GM10266 (cell line): ENCODE results near the gene RIN3.
"Not testable (repeated sequence)": the region's sequence is repeated elsewhere in the genome, so short reads cannot be mapped to it uniquely, and the experiment has no call there.

Experiments
- DNase-seq: peaks from one replicate; pipeline ENCODE4 v3.0.0; 2012; ENCODE audit errors: extremely low spot score
- TF ChIP-seq, protein P1 (sequence below): IDR thresholded peaks from 2 replicates; pipeline ENCODE4 v1.5.1; 2012; ENCODE audit warnings: mild to moderate bottlenecking, low read depth; ENCODE audit not compliant: control insufficient read depth, insufficient read depth; ENCODE audit errors: missing control alignments

RIN3 gene

DNA sequence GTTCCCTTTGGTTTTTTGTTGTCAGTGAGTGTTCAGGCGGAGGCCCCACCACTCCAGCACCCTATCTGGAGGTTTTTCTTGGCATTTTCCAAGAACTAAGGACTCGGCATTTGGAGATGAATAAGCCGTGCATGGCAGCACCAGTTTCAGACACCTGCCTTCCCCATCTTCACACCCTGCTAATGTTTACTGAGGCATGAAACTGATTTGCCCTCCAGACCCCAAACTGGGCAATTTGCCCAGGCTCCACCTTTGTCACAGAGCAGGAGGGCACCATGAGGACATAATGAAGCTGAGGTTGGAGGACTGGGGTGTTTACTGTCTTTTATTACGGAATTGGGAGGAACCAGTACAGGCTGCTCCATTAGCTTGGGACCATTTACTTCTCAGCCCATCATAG is 121.5 kb downstream of the RIN3 start:
- no peak for DNase-seq
- TF ChIP-seq, protein P1, sequence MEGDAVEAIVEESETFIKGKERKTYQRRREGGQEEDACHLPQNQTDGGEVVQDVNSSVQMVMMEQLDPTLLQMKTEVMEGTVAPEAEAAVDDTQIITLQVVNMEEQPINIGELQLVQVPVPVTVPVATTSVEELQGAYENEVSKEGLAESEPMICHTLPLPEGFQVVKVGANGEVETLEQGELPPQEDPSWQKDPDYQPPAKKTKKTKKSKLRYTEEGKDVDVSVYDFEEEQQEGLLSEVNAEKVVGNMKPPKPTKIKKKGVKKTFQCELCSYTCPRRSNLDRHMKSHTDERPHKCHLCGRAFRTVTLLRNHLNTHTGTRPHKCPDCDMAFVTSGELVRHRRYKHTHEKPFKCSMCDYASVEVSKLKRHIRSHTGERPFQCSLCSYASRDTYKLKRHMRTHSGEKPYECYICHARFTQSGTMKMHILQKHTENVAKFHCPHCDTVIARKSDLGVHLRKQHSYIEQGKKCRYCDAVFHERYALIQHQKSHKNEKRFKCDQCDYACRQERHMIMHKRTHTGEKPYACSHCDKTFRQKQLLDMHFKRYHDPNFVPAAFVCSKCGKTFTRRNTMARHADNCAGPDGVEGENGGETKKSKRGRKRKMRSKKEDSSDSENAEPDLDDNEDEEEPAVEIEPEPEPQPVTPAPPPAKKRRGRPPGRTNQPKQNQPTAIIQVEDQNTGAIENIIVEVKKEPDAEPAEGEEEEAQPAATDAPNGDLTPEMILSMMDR, result no peak

DNA sequence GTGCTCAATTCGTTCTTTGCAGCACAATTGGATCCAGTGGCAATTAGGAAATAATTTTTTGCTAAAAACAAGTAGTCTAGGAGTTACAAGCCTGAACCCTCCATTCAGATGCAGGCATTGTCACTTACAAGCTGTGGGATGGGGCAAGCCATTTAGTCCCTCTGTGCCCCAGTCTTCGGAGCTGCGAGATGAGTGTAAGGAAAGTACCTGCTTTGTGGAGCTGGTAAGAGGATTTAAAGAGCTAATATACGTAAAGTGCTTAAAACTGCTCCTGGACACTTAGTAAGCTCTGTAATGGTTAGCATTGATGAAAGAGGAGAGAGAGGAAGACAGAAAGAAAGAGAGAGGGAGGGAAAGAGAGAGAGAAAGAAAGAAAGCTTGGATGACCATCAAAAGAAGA is 122.3 kb downstream of the RIN3 start:
- TF ChIP-seq, protein P1, result no peak
- no peak for DNase-seq

GRCh38 chr14:92637228-92637627 is 123.6 kb downstream of the RIN3 start:
- TF ChIP-seq, protein P1, result no peak
- DNase-seq, result no peak

DNA sequence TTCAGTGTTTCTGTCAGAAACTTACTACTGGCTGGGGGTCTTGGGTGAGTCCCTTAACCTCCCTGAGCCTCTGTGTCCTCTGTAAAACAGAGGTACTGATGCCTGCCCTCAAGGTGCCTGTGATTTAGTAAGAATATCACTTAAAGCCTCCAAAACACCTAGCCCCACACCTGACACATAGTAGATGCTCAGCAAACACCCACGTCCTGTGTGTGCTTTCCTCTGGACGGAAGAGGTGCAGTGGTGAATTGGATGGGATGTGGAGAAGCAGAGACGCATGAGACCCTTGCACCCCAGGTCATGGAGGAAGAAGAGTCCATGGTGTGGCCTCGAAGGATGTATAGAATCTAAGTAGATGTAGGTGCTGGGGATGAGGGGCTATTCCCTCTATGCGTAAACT is 124.3 kb downstream of the RIN3 start:
- DNase-seq, result no peak
- TF ChIP-seq, protein P1, result no peak

GRCh38 chr14:92638266-92638665 is 124.7 kb downstream of the RIN3 start:
- TF ChIP-seq, protein P1, result no peak
- no peak for DNase-seq

DNA sequence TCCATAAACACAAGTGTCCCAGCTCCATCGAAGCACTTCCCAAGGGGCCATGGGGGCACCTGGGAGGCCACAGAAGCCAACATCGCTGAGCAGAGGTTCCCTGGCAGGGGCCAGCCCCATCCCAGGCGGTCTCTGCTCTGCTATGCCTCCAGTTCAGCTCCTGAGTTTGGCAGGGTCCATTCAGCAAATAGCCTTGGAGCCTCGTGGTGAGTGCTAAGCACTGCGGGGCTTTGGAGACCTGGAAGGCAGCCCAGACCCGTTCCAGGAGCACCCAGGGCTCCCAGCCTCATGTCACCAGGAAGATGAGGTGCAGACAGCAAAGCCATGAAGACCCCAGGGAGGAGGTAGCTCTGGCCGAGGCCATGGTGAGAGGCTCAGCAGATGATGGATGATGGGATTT is 125.3 kb downstream of the RIN3 start:
- TF ChIP-seq, protein P1, result no peak
- no peak for DNase-seq

DNA sequence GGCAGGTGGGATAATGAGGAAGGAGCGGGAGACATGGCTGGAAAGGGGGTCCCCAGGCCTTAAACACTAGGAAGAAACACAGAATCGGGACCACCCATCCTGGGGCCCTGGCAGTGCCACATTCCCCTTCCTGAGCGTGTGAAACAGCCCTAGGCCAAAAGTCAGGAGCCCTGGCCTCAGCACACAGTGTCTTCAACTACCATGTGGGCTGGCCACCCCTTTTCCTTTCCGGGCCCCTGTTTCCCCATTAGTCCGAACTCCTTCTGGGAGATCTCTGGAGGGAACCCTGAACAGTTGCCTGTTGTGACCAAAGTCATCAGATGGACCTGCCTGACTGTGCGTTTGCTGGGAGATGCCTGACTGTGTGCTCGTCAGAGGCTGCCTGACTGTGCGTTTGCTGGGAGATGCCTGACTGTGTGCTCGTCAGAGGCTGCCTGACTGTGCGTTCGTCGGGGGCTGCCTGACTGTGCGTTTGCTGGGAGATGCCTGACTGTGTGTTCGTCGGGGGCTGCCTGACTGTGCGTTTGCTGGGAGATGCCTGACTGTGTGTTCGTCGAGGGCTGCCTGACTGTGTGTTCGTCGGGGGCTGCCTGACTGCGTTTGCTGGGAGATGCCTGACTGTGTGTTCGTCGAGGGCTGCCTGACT is 126.0 kb downstream of the RIN3 start:
- DNase-seq, result not testable (repeated sequence)

GRCh38 chr14:92641306-92641705 is 127.7 kb downstream of the RIN3 start:
- TF ChIP-seq, protein P1, result no peak
- no peak for DNase-seq
